SU-DHL-6 (cell line): Measurements from ENCODE around the gene SURF2.
"Not testable (repeated sequence)": the region's sequence is repeated elsewhere in the genome, so short reads cannot be mapped to it uniquely, and the experiment has no call there.

ENCODE experiments used
- H2AFZ ChIP-seq: fragments of 200-600 bp; sonication (generic); 2 replicates; pipeline ENCODE4 v1.6.1; 2014; ENCODE audit warnings: low read depth, mild to moderate bottlenecking, moderate library complexity, mixed read lengths, antibody characterized with exemption, low read length; ENCODE audit not compliant: severe bottlenecking
- H3F3A ChIP-seq: fragments of 200-600 bp; shearing (Covaris generic); 2 replicates; pipeline ENCODE4 v1.6.0; 2016; ENCODE audit warnings: antibody characterized with exemption, mild to moderate bottlenecking; ENCODE audit not compliant: insufficient read depth
- H3K27ac ChIP-seq: fragments of 200-600 bp; sonication (generic); 2 replicates; pipeline ENCODE4 v1.5.1; 2016; ENCODE audit warnings: low read depth, mild to moderate bottlenecking, low read length, moderate library complexity, mixed read lengths
- H3K27me3 ChIP-seq: fragments of 200-600 bp; sonication (generic), shearing (Covaris generic); 2 replicates; pipeline ENCODE4 v1.6.0; 2014; ENCODE audit warnings: mild to moderate bottlenecking, low read length
- H3K36me3 ChIP-seq: fragments of 200-600 bp; sonication (generic); 2 replicates; pipeline ENCODE4 v1.6.1; 2014; ENCODE audit warnings: mild to moderate bottlenecking, low read length, mixed read lengths
- H3K4me2 ChIP-seq: fragments of 300-600, 200-600 bp; shearing (Covaris generic), sonication (generic); 2 replicates; pipeline ENCODE4 v1.6.0; 2014; ENCODE audit warnings: low read length, low read depth, mild to moderate bottlenecking; ENCODE audit not compliant: poor library complexity, severe bottlenecking
- H3K4me3 ChIP-seq: fragments of 200-600 bp; sonication (generic); 2 replicates; pipeline ENCODE4 v1.5.1; 2014; ENCODE audit warnings: antibody characterized with exemption, low read length, mild to moderate bottlenecking, mixed read lengths; ENCODE audit not compliant: insufficient read depth, poor library complexity, severe bottlenecking
- H3K79me2 ChIP-seq: fragments of 200-600 bp; sonication (generic); 2 replicates; pipeline ENCODE4 v1.6.1; 2014; ENCODE audit warnings: mild to moderate bottlenecking, low read length, moderate library complexity; ENCODE audit not compliant: insufficient read depth
- H3K9ac ChIP-seq: fragments of 200-600 bp; sonication (generic); 2 replicates; pipeline ENCODE4 v1.7.0; 2014; ENCODE audit warnings: mild to moderate bottlenecking, low read length
- H3K9me2 ChIP-seq: fragments of 200-600 bp; sonication (generic); replicated peaks from 2 replicates; pipeline ENCODE4 v1.6.1; 2014; ENCODE audit warnings: low read length; ENCODE audit not compliant: insufficient read depth
- H3K9me3 ChIP-seq: fragments of 200-600 bp; sonication (generic); 2 replicates; pipeline ENCODE4 v1.6.1; 2014; ENCODE audit warnings: low read length, mixed read lengths; ENCODE audit not compliant: insufficient read depth
- H4K20me1 ChIP-seq: fragments of 200-600 bp; sonication (generic); 2 replicates; pipeline ENCODE4 v1.6.1; 2014; ENCODE audit warnings: low read depth, mild to moderate bottlenecking, antibody characterized with exemption, low read length, moderate library complexity, mixed read lengths
- CTCF ChIP-seq: fragments of 200-600 bp; sonication (generic); IDR thresholded peaks from one replicate; pipeline ENCODE4 v1.5.1; 2017; ENCODE audit warnings: antibody characterized with exemption, mild to moderate bottlenecking, low read length, moderate library complexity; ENCODE audit not compliant: insufficient read depth, poor library complexity, severe bottlenecking
- EZH2phosphoT487 ChIP-seq: fragments of 200-600 bp; sonication (generic), shearing (Covaris generic); conservative IDR thresholded peaks from 2 replicates; pipeline ENCODE4 v1.6.1; 2018; ENCODE audit warnings: mild to moderate bottlenecking, antibody characterized with exemption, low read length, moderate library complexity, mixed read lengths

SURF2 gene

GRCh38 chr9:133390713-133391112 lies 34.4 kb downstream of the SURF2 start:
- no peaks in the 10 kb centered on the region for H3K36me3 ChIP-seq
- H3K9me3 ChIP-seq = no peaks in the 10 kb centered on the region
- H3K27ac ChIP-seq = no peak overlapping the region
- no peak overlapping the region for H3K4me3 ChIP-seq
- no peak overlapping the region for H3K9ac ChIP-seq
- H2AFZ ChIP-seq = no peak overlapping the region
- H3K27me3 ChIP-seq = no peaks in the 10 kb centered on the region
- H3K79me2 ChIP-seq = no peaks in the 10 kb centered on the region
- H4K20me1 ChIP-seq = no peaks in the 10 kb centered on the region
- H3K9me2 ChIP-seq = no peaks in the 10 kb centered on the region
- no peak overlapping the region for H3K4me2 ChIP-seq
- no peaks in the 10 kb centered on the region for H3F3A ChIP-seq
- TF ChIP-seq CTCF = no peak
- TF ChIP-seq EZH2phosphoT487 = no peak

- not testable (repeated sequence) for H3F3A ChIP-seq, H3K79me2 ChIP-seq, H3K9ac ChIP-seq, H3K36me3 ChIP-seq, H3K27ac ChIP-seq, H3K9me2 ChIP-seq, H3K4me2 ChIP-seq, H3K9me3 ChIP-seq, H4K20me1 ChIP-seq, H3K4me3 ChIP-seq, H3K27me3 ChIP-seq, H2AFZ ChIP-seq
These were observed 35.1 kb downstream of the SURF2 start for GRCh38 chr9:133391449-133391848.

GRCh38 chr9:133392308-133392707 lies 36.0 kb downstream of the SURF2 start:
- H3K4me3 ChIP-seq, H3K9ac ChIP-seq, H2AFZ ChIP-seq, H3K79me2 ChIP-seq, H3K27ac ChIP-seq, H3K9me3 ChIP-seq, H3K4me2 ChIP-seq, H3K36me3 ChIP-seq, H3F3A ChIP-seq, H3K9me2 ChIP-seq, H3K27me3 ChIP-seq, H4K20me1 ChIP-seq: not testable (repeated sequence)

GRCh38 chr9:133393399-133393798 lies 37.0 kb downstream of the SURF2 start:
- no peaks in the 10 kb centered on the region for H3K36me3 ChIP-seq
- H3K4me2 ChIP-seq = no peak overlapping the region
- no peaks in the 10 kb centered on the region for H3K9me2 ChIP-seq
- no peak overlapping the region for H3K4me3 ChIP-seq
- H3K27ac ChIP-seq = no peak overlapping the region
- H3K79me2 ChIP-seq = no peaks in the 10 kb centered on the region
- no peak overlapping the region for H2AFZ ChIP-seq
- H4K20me1 ChIP-seq = no peaks in the 10 kb centered on the region
- no peaks in the 10 kb centered on the region for H3K27me3 ChIP-seq
- H3F3A ChIP-seq = no peaks in the 10 kb centered on the region
- TF ChIP-seq EZH2phosphoT487 (no peak), CTCF (no peak)
- no peaks in the 10 kb centered on the region for H3K9me3 ChIP-seq
- H3K9ac ChIP-seq = no peak overlapping the region
